T-helper 1 cell treated with Interleukin-12 subunit alpha and Interleukin-12 subunit beta and Interleukin-4 antibody, amounts not matched to agents 30 ng/mL and 1 ng/mL, for 36 hours (primary cell): ENCODE data around the gene TRPM8. TPM values are rescaled to one million over a fixed set of nuclear protein-coding genes. Genes with fewer than 3 reads are reported as not detected.

ENCODE experiments used
- intact Hi-C: fragments of 100-400 bp; cut with micrococcal nuclease; formaldehyde crosslinking; loops from one replicate; pipeline ENCODE4 v1.15.1; 2024
- total RNA-seq: library from RNA; stranded (reverse); gene quantifications from 2 replicates; pipeline ENCODE4 v1.2.3, GENCODE V29; 2022

TRPM8 gene
- total RNA-seq, 1 donor from 2014 or later, result not detected

GRCh38 chr2:233973786-233974185, 56.6 kb downstream of the TRPM8 start:
- intact Hi-C loops, result no loop called here

GRCh38 chr2:233974530-233975071, 57.4 kb downstream of the TRPM8 start:
- intact Hi-C loops, result loop anchor here (5.0 kb wide), 1 partner anchor 473 kb away; no protein-coding TSS in a partner anchor

- intact Hi-C loops, result loop anchor here (1.0 to 5.0 kb wide), 8 partner anchors 57 to 1141 kb away; no protein-coding TSS in a partner anchor
These were observed 58.9 kb downstream of the TRPM8 start for GRCh38 chr2:233976087-233976486.

DNA sequence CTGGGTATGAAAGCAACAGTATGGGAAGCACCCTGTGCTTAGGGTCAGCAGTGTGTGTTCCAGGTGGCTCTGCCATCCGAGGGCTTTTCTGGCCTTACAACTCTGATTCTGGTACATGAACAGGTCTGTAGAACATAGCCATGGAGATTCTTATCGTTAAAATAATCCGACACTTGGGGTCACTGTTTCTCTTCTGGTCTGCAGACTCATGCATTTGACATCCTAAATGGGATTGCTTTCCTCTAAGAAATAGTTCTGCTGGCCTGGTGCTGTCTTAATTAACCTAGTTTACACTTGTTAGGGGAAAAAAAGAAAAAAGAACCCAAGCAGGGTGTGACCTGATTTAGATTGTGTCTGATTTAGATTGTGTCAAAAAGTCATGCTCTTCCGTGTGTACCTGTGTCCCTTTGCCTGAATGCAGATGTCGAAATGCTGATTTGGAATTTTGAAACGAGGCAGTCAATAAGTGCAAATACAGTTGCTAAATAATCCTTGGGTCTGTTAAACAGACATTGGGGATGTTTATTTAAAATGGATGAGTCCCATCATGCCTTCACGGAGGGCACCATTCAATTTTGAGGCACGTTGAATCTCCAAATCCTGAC, 59.6 kb downstream of the TRPM8 start:
- intact Hi-C loops, result loop anchor here (1.0 to 5.0 kb wide), 8 partner anchors 56 to 1140 kb away; no protein-coding TSS in a partner anchor

DNA sequence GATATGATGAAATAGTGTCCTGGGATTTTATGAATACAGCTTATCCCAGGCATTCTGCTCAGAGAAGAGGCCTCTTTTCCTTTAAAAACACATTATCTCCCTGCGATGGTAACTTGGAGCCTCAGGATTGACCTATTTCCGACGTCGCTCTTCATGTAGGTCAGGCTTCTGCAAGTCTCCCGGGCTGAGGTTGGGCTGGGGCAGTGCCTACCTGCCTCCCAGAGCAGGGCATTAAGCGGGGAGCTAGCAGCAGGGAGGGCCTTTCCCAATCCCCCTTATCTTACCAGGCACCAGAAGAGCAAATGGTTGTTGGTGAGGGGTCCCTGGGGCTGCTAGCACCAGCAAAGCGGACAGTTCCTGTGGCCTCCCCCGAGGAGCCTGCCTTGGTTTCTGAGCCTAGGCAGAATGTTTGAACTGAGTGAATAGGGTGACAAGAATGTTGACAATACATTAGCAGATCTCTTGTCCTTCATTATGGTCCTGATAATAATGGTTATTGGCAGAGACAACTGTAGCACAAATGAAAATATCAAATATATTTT, 60.2 kb downstream of the TRPM8 start:
- intact Hi-C loops, result loop anchor here (2.0 to 5.0 kb wide), 3 partner anchors 55 to 1139 kb away; no protein-coding TSS in a partner anchor

DNA sequence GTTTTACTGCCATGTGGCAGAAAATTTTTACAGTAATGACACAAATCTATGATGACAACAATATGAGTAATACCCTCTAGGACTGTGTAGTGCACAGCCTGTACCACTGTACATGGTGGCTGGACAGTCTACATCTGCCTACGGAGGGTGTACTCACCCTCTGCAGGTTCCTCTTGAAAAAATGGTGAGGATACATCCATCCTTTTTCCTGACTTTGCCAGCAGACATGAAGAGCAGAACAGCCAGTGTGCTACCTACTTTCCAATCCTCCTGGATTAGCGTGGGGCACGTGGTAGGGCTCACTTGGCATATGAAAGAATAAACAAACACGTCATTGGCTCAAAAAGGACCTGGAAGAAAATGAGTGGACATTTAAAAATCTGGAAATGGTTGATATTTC, 62.6 kb downstream of the TRPM8 start:
- intact Hi-C loops, result loop anchor here (5.0 kb wide), 1 partner anchor 468 kb away; no protein-coding TSS in a partner anchor

GRCh38 chr2:233980955-233981561, 63.9 kb downstream of the TRPM8 start:
- intact Hi-C loops, result no loop called here

DNA sequence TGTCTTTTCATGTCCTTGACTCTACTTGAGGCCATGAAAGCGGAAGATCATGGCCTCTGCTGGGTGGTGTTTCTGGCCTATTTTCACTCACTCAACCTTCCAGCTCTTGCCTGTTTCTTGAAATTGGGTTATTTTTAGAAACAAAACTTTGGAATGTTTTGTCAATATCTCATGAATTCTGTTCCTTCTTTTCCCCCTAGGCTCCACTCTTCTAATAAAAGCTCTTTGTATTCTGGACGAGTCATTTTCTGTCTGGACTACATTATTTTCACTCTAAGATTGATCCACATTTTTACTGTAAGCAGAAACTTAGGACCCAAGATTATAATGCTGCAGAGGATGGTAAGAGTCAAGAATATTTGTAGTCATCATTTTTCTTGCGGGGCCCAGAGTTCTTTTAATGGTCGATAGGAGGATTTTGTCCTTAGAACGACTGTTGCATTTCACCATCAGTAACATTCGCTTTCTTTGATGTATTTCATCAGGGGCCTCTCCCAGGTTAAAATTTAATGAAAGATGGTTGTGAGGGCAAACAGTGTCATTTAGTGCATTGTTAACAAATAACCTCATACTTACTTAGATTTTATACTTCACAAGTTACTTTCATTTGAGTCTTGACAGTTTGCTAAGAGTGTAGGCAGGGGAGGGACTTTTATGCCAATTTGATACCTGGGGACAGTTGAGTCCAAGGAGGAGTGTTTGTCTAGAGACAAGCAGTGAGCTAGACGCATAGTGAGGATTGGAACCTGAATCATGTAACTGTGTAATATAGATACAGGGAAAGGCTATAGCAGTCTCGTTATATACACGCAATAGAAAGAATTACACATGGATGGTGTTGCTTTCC, 64.6 kb downstream of the TRPM8 start:
- intact Hi-C loops, result no loop called here

DNA sequence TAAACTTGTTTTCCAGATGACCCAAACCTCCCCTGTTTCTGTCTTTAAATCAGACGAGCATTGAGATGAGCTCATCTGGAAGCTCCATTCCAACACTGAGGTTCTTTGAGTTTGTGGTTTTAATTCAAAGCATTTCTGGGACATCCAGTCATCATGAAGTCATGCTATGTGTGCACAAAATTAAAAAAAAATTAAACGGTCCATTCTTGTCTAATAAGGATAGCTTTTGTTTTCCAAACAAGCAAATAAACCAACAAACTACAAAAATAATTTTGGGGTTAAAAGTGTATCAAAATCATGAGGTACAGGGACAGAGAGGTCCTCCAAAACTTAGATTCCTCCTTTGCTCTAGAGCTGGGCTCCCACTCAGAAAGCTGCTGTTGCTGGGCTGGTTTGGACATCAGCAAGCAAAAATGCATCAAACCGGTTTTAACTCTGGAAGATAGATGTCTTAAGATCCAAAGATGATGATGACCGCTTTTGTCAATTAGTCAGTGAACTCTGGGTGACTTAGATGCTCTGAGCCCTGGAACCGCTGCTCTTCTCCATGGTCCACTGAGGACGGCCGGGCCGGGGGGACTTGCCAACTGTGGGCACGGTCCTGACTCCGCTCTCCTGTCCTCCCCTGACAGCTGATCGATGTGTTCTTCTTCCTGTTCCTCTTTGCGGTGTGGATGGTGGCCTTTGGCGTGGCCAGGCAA, 65.4 kb downstream of the TRPM8 start:
- intact Hi-C loops, result no loop called here

- intact Hi-C loops, result no loop called here
These were observed 66.3 kb downstream of the TRPM8 start for GRCh38 chr2:233983445-233983844.

GRCh38 chr2:233988581-233988980, 71.4 kb downstream of the TRPM8 start:
- intact Hi-C loops, result no loop called here

- intact Hi-C loops, result no loop called here
These were observed 72.2 kb downstream of the TRPM8 start for GRCh38 chr2:233989221-233989858.

DNA sequence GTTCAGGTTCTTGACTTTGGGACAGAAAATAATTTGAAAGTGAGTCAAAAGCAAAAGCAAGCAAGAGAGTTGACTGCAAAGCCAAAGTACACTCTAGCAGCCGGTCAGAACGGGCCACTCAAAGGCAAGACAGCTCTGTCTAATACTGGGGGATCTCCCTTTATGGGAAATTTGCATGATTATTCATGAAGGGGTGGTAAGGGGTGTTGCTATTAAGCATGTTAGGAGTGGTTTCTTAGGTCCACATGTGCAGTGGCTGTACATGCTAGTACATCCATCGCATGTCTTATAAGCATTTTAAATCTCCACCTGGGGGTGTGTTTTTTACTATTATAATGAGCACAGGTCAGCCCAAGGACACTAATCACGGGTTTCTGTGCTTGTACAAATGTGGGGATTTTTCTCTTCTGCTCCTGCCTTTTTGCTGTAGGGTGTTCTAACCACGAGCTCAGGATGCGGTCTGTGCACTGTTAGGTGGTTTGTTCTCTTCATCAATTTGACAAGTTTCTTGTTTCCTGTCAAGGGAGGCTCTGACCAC, 73.2 kb downstream of the TRPM8 start:
- intact Hi-C loops, result loop anchor here (1.0 to 10.0 kb wide), 9 partner anchors 35 to 557 kb away; no protein-coding TSS in a partner anchor

- intact Hi-C loops, result loop anchor here (2.0 to 10.0 kb wide), 4 partner anchors 286 to 556 kb away; no protein-coding TSS in a partner anchor
These were observed 74.0 kb downstream of the TRPM8 start for GRCh38 chr2:233991196-233991595.

DNA sequence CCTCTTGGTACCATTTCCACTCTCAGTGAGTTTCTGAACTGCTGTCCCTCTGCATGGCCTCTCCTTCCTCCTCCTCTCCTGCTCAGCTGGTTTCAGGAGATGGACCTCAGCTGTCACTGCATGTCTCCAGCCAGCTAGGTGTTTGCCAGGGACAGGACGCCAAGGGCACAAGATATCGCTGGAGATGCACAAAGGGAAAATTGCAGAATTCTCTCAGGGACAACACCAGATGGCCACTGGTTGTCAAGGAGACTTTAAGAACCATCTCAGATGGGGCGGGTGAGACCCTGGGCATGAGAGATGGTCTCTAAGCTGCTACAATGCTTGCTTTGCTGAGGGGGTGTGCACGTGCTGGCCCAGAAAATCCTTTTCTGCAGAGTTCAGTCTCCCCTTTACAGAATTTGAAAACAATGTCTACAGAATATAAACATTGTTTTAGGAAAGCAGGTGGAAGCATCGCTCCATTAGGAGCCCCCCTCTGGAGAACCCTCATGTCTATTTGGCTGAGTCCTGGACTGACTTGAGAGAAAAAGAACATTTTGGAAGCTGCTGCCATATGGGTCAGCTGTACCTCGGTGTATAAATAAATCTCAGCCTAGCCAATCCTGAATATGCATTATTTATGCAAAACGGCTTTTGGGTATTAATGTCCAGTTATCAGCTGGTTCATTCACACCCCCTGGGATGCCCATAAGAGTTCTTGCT, 75.5 kb downstream of the TRPM8 start:
- intact Hi-C loops, result loop anchor here (5.0 to 10.0 kb wide), 3 partner anchors 285 to 555 kb away; no protein-coding TSS in a partner anchor

DNA sequence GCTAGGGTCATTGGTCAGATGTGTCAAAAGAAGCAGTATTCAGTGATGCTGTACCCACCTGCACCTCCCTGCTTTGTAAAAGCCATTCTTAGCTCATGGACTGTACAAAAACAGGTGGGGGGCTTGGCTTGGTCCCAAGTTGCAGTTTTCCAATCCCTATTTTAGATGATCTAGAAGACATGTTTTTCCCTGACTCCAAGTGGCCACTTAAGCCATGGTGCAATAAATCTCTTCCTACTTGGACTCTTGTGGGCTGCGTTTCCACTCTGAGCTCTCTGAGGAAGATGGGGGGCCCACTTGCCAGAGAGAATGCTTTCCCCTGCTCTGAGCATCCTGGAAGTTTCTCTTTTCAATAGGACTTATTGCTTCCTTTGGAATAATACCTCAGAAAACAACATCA, 76.3 kb downstream of the TRPM8 start:
- intact Hi-C loops, result loop anchor here (5.0 to 10.0 kb wide), 3 partner anchors 284 to 554 kb away; no protein-coding TSS in a partner anchor

- intact Hi-C loops, result loop anchor here (5.0 to 10.0 kb wide), 3 partner anchors 283 to 553 kb away; no protein-coding TSS in a partner anchor
These were observed 77.0 kb downstream of the TRPM8 start for GRCh38 chr2:233994151-233994550.

- intact Hi-C loops, result loop anchor here (10.0 kb wide), 1 partner anchor 429 kb away; no protein-coding TSS in a partner anchor
These were observed 78.8 kb downstream of the TRPM8 start for GRCh38 chr2:233996000-233996399.

- intact Hi-C loops, result loop anchor here (10.0 kb wide), 1 partner anchor 428 kb away; no protein-coding TSS in a partner anchor
These were observed 79.3 kb downstream of the TRPM8 start for GRCh38 chr2:233996461-233996860.
